ENCODE data around the gene GREM2.

The GREM2 gene

GRCh38 chr1:240611619-240612480 lies at the start of gene GREM2:
Gene GREM2 (minus strand): TSS chr1:240612155. CDS start chr1:240493475, 118,680 bp downstream.
- H3K4me3 ChIP-seq (ENCODE audit: low read depth, low read length) = no peak within 1 kb of the TSS
- TF ChIP-seq CTCF (IDR thresholded peaks at IDR 0.05; ENCODE audit: borderline replicate concordance, insufficient read depth, low read depth, low read length) = no peak

- no peak for TF ChIP-seq CTCF (IDR thresholded peaks at IDR 0.05; ENCODE audit: borderline replicate concordance, insufficient read depth, low read depth, low read length)
- H3K4me3 ChIP-seq (ENCODE audit: low read depth, low read length) = no peak overlapping the region
Observed at GRCh38 chr1:240658312-240658960, 46.5 kb upstream of the GREM2 start.

GRCh38 chr1:240656531-240656930 lies 44.6 kb upstream of the GREM2 start:
- no peak overlapping the region for H3K4me3 ChIP-seq (ENCODE audit: low read depth, low read length)
- TF ChIP-seq CTCF (IDR thresholded peaks at IDR 0.05; ENCODE audit: borderline replicate concordance, insufficient read depth, low read depth, low read length) = no peak

- TF ChIP-seq CTCF (IDR thresholded peaks at IDR 0.05; ENCODE audit: borderline replicate concordance, insufficient read depth, low read depth, low read length) = no peak
- no peak overlapping the region for H3K4me3 ChIP-seq (ENCODE audit: low read depth, low read length)
Observed at GRCh38 chr1:240652961-240653409, 41.0 kb upstream of the GREM2 start.

GRCh38 chr1:240652549-240652948 lies 40.6 kb upstream of the GREM2 start:
- TF ChIP-seq CTCF (IDR thresholded peaks at IDR 0.05; ENCODE audit: borderline replicate concordance, insufficient read depth, low read depth, low read length) = no peak
- H3K4me3 ChIP-seq (ENCODE audit: low read depth, low read length) = no peak overlapping the region

GRCh38 chr1:240650877-240651276 lies 38.9 kb upstream of the GREM2 start:
- no peak overlapping the region for H3K4me3 ChIP-seq (ENCODE audit: low read depth, low read length)

More at GRCh38 chr1:240650877-240651276, 38.9 kb upstream of the GREM2 start:
- TF ChIP-seq CTCF (IDR thresholded peaks at IDR 0.05; ENCODE audit: borderline replicate concordance, insufficient read depth, low read depth, low read length) = no peak
